H9 (cell line): Measurements from ENCODE around the gene IL26. TPM values are rescaled to one million over a fixed set of nuclear protein-coding genes. Genes with fewer than 3 reads are reported as not detected.

Experiments
- DNase-seq: peaks from one replicate; pipeline ENCODE4 v3.0.0-alpha.2; 2017
- H2AFZ ChIP-seq: one replicate; pipeline ENCODE4 v1.6.1; 2013; ENCODE audit warnings: mild to moderate bottlenecking, low read length, control low read depth, moderate library complexity
- H2AK5ac ChIP-seq: 2 replicates; pipeline ENCODE4 v1.6.1; 2013; ENCODE audit warnings: low read length, control low read depth, mixed read lengths; ENCODE audit not compliant: insufficient read length
- H2BK120ac ChIP-seq: one replicate; pipeline ENCODE4 v1.6.1; 2013; ENCODE audit warnings: low read depth, mild to moderate bottlenecking, low read length, control low read depth, inconsistent platforms; ENCODE audit not compliant: poor library complexity, severe bottlenecking
- H2BK12ac ChIP-seq: 2 replicates; pipeline ENCODE4 v1.6.1; 2013; ENCODE audit warnings: low read length, control low read depth, mixed read lengths, low read depth; ENCODE audit not compliant: insufficient read length
- H2BK15ac ChIP-seq: 2 replicates; pipeline ENCODE4 v1.6.1; 2013; ENCODE audit warnings: low read depth, low read length, control low read depth
- H2BK20ac ChIP-seq: one replicate; pipeline ENCODE4 v1.6.1; 2013; ENCODE audit warnings: low read depth, mild to moderate bottlenecking, low read length, control low read depth, inconsistent platforms; ENCODE audit not compliant: poor library complexity, severe bottlenecking
- H2BK5ac ChIP-seq: 2 replicates; pipeline ENCODE4 v1.6.1; 2013; ENCODE audit warnings: low read length, control low read depth, mixed read lengths; ENCODE audit not compliant: insufficient read length
- H3K14ac ChIP-seq: 2 replicates; pipeline ENCODE4 v1.6.1; 2013; ENCODE audit warnings: low read length, control low read depth; ENCODE audit not compliant: insufficient read depth
- H3K18ac ChIP-seq: 2 replicates; pipeline ENCODE4 v1.6.1; 2013; ENCODE audit warnings: low read depth, mild to moderate bottlenecking, mixed read lengths, low read length, control low read depth; ENCODE audit not compliant: insufficient read length
- H3K23ac ChIP-seq: 2 replicates; pipeline ENCODE4 v1.6.1; 2013; ENCODE audit warnings: low read length, control low read depth, mixed read lengths, low read depth; ENCODE audit not compliant: insufficient read length
- H3K23me2 ChIP-seq: 2 replicates; pipeline ENCODE4 v1.6.1; 2013; ENCODE audit warnings: low read depth, mild to moderate bottlenecking, mixed read lengths, low read length, control low read depth; ENCODE audit not compliant: insufficient read length, poor library complexity, severe bottlenecking
- H3K27ac ChIP-seq: 2 replicates; pipeline ENCODE4 v1.5.1; 2013; ENCODE audit warnings: low read length, control low read depth, mixed read lengths, low read depth; ENCODE audit not compliant: insufficient read length
- H3K27me3 ChIP-seq: 2 replicates; pipeline ENCODE4 v1.6.1; 2013; ENCODE audit warnings: low read length, control low read depth, inconsistent platforms; ENCODE audit not compliant: insufficient read depth
- H3K4ac ChIP-seq: 2 replicates; pipeline ENCODE4 v1.6.1; 2013; ENCODE audit warnings: low read depth, mild to moderate bottlenecking, control low read depth, inconsistent platforms, low read length, moderate library complexity
- H3K4me1 ChIP-seq: 2 replicates; pipeline ENCODE4 v1.6.1; 2013; ENCODE audit warnings: low read length, control low read depth, inconsistent platforms; ENCODE audit not compliant: insufficient read depth
- H3K4me2 ChIP-seq: 2 replicates; pipeline ENCODE4 v1.6.1; 2013; ENCODE audit warnings: low read length, control low read depth, mixed read lengths; ENCODE audit not compliant: insufficient read length, insufficient read depth
- H3K56ac ChIP-seq: 2 replicates; pipeline ENCODE4 v1.6.1; 2013; ENCODE audit warnings: low read depth, mild to moderate bottlenecking, mixed read lengths, low read length, control low read depth; ENCODE audit not compliant: insufficient read length
- H3K79me1 ChIP-seq: 2 replicates; pipeline ENCODE4 v1.6.1; 2013; ENCODE audit warnings: low read depth, mild to moderate bottlenecking, moderate library complexity, low read length, control low read depth, inconsistent platforms; ENCODE audit not compliant: insufficient read depth, poor library complexity, severe bottlenecking
- H3K79me2 ChIP-seq: 2 replicates; pipeline ENCODE4 v1.6.1; 2013; ENCODE audit warnings: low read length, control low read depth, inconsistent platforms; ENCODE audit not compliant: insufficient read depth
- H3K9ac ChIP-seq: 2 replicates; pipeline ENCODE4 v1.6.1; 2013; ENCODE audit warnings: low read length, control low read depth, mixed read lengths; ENCODE audit not compliant: insufficient read length; ENCODE audit errors: extremely low read depth
- H3K9me3 ChIP-seq: one replicate; pipeline ENCODE4 v1.6.1; 2013; ENCODE audit warnings: low read depth, low read length, inconsistent platforms; ENCODE audit not compliant: control insufficient read depth
- H3T11ph ChIP-seq: one replicate; pipeline ENCODE4 v1.6.1; 2013; ENCODE audit warnings: mild to moderate bottlenecking, low read length, control low read depth, inconsistent platforms
- H4K20me1 ChIP-seq: one replicate; pipeline ENCODE4 v1.6.1; 2013; ENCODE audit not compliant: control insufficient read depth, insufficient read length, insufficient read depth
- H4K5ac ChIP-seq: 2 replicates; pipeline ENCODE4 v1.6.1; 2013; ENCODE audit warnings: low read depth, mild to moderate bottlenecking, mixed read lengths, low read length, control low read depth; ENCODE audit not compliant: insufficient read length
- H4K8ac ChIP-seq: replicated peaks from 2 replicates; pipeline ENCODE4 v1.6.1; 2013; ENCODE audit warnings: low read length, control low read depth, mixed read lengths, low read depth; ENCODE audit not compliant: insufficient read length
- H4K91ac ChIP-seq: 2 replicates; pipeline ENCODE4 v1.6.1; 2013; ENCODE audit warnings: low read depth, mild to moderate bottlenecking, moderate library complexity, mixed read lengths, low read length, control low read depth; ENCODE audit not compliant: insufficient read length
- H3K27ac Mint-ChIP-seq, 3 experiments: 2 replicates in 2 of 3; 3 replicates in 1 of 3; pipeline ENCODE4 v1.8.0; 2020 to 2021; ENCODE audit warnings: mixed read lengths in 3 of 3, mild to moderate bottlenecking in 1 of 3, moderate library complexity in 1 of 3
- H3K27me3 Mint-ChIP-seq: 2 replicates; pipeline ENCODE4 v1.8.0; 2021; ENCODE audit warnings: low read depth, mild to moderate bottlenecking, moderate library complexity, mixed read lengths
- H3K36me3 Mint-ChIP-seq, 3 experiments: 2 replicates in 2 of 3; 3 replicates in 1 of 3; pipeline ENCODE4 v1.8.0; 2020 to 2021; ENCODE audit warnings: low read depth in 3 of 3, mixed read lengths in 3 of 3; ENCODE audit not compliant: insufficient read depth in 1 of 3
- H3K4me1 Mint-ChIP-seq, 2 experiments: 2 replicates each; pipeline ENCODE4 v1.8.0; 2020; ENCODE audit warnings: mixed read lengths in 2 of 2
- H3K4me3 Mint-ChIP-seq, 2 experiments: 2 replicates in 1 of 2; 3 replicates in 1 of 2; pipeline ENCODE4 v1.8.0; 2020 to 2021; ENCODE audit warnings: mild to moderate bottlenecking in 2 of 2, mixed read lengths in 2 of 2, moderate library complexity in 1 of 2
- H3K9me3 Mint-ChIP-seq, 2 experiments: 2 replicates in 1 of 2; 3 replicates in 1 of 2; pipeline ENCODE4 v1.8.0; 2020; ENCODE audit warnings: mild to moderate bottlenecking in 2 of 2, mixed read lengths in 2 of 2, moderate library complexity in 1 of 2
- WGBS: extraction: QIAGEN DNeasy Blood & Tissue Kit; methylation state at CpG from one replicate; pipeline ENCODE4 v1.1.7; 2013; ENCODE audit warnings: missing lambda C conversion rate, low lambda C conversion rate, mixed read lengths; ENCODE audit not compliant: insufficient read length; ENCODE audit errors: extremely low coverage; 5-methylcytosine and 5-hydroxymethylcytosine counted together
- total RNA-seq: library from RNA; stranded (reverse); gene quantifications from 2 replicates; pipeline ENCODE4 v1.2.1, GENCODE V29; 2021
- TF ChIP-seq, protein P1 (sequence below): fragments of 200-600 bp; sonication (generic); conservative IDR thresholded peaks from 3 replicates; pipeline ENCODE4 v1.8.0; 2021; ENCODE audit warnings: antibody characterized with exemption, mild to moderate bottlenecking

Gene IL26
- total RNA-seq, 1 experiment from 2014 or later, result not detected

DNA sequence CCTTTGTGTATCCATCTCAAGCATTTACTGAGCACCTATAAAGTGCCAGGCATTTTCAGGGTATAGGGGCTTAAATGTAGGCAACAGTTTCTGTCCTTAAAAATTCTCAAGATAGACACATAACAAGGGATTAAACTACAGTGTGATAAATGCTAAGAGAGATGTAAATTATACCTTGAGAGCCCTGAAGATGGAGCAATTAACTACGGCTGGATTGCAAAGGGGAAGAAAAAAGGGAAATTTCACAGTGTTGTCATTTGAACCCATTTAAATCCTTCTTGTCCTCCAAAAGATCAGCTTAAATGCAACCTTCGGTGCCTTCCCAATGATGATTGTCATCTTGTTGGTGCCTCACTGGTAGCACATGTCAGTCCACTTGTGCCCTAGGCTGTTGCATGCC, 11.5 kb upstream of the IL26 start:
- no peak overlapping the region for H2AK5ac ChIP-seq
- no peaks in the 10 kb centered on the region for H4K20me1 ChIP-seq
- H3K27me3 ChIP-seq, result no peaks in the 10 kb centered on the region
- no peaks in the 10 kb centered on the region for H3K79me2 ChIP-seq
- no peak overlapping the region for H3K18ac ChIP-seq
- H2BK120ac ChIP-seq, result no peak overlapping the region
- H2BK20ac ChIP-seq, result no peak overlapping the region
- H4K8ac ChIP-seq, result no peak overlapping the region
- no peaks in the 10 kb centered on the region for H3K79me1 ChIP-seq
- H2AFZ ChIP-seq, result no peak overlapping the region
- H3T11ph ChIP-seq, result no peak overlapping the region
- H3K56ac ChIP-seq, result no peak overlapping the region
- H3K23me2 ChIP-seq, result no peaks in the 10 kb centered on the region
- no peaks in the 10 kb centered on the region for H3K27me3 Mint-ChIP-seq
- H3K9me3 ChIP-seq, result no peaks in the 10 kb centered on the region
- no CpG with 5 or more reads among the region's 2 CpGs for WGBS
- TF ChIP-seq, protein P1, sequence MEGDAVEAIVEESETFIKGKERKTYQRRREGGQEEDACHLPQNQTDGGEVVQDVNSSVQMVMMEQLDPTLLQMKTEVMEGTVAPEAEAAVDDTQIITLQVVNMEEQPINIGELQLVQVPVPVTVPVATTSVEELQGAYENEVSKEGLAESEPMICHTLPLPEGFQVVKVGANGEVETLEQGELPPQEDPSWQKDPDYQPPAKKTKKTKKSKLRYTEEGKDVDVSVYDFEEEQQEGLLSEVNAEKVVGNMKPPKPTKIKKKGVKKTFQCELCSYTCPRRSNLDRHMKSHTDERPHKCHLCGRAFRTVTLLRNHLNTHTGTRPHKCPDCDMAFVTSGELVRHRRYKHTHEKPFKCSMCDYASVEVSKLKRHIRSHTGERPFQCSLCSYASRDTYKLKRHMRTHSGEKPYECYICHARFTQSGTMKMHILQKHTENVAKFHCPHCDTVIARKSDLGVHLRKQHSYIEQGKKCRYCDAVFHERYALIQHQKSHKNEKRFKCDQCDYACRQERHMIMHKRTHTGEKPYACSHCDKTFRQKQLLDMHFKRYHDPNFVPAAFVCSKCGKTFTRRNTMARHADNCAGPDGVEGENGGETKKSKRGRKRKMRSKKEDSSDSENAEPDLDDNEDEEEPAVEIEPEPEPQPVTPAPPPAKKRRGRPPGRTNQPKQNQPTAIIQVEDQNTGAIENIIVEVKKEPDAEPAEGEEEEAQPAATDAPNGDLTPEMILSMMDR, result no peak; the same call in 2 of the 3 replicates
- H3K4ac ChIP-seq, result no peak overlapping the region
- no peak overlapping the region for H2BK5ac ChIP-seq
- H3K14ac ChIP-seq, result no peak overlapping the region
- no peak overlapping the region for H3K27ac ChIP-seq
- peaks cover 7% of the 10 kb centered on the region in 2 experiments; a peak in 3 of 4 replicates for H3K4me1 Mint-ChIP-seq
- no peak overlapping the region for H2BK15ac ChIP-seq
- H3K4me3 Mint-ChIP-seq, result no peak overlapping the region
- H4K5ac ChIP-seq, result no peak overlapping the region
- H3K27ac Mint-ChIP-seq, result no peak overlapping the region
- no peak overlapping the region for H3K9ac ChIP-seq
- no peak overlapping the region for H3K4me2 ChIP-seq
- H2BK12ac ChIP-seq, result no peak overlapping the region
- no peaks in the 10 kb centered on the region for H3K36me3 Mint-ChIP-seq
- no peak for DNase-seq
- no peak overlapping the region for H3K23ac ChIP-seq
- no peak overlapping the region for H4K91ac ChIP-seq
- no peaks in the 10 kb centered on the region; a peak in 1 of 5 replicates for H3K9me3 Mint-ChIP-seq
- H3K4me1 ChIP-seq, result no peaks in the 10 kb centered on the region
